GM18858 (cell line): ENCODE data around the gene LAMB3.

Experiments used
- ATAC-seq: cut with Tn5 transposase; IDR thresholded peaks from one replicate; pipeline ENCODE4 v1.9.1; 2021; ENCODE audit not compliant: unreplicated experiment

Gene LAMB3

GRCh38 chr1:209634005-209634737, 18.1 kb downstream of the LAMB3 start:
- ATAC-seq = no peak

- ATAC-seq = no peak
These were observed 18.8 kb downstream of the LAMB3 start for GRCh38 chr1:209633335-209633997.

DNA sequence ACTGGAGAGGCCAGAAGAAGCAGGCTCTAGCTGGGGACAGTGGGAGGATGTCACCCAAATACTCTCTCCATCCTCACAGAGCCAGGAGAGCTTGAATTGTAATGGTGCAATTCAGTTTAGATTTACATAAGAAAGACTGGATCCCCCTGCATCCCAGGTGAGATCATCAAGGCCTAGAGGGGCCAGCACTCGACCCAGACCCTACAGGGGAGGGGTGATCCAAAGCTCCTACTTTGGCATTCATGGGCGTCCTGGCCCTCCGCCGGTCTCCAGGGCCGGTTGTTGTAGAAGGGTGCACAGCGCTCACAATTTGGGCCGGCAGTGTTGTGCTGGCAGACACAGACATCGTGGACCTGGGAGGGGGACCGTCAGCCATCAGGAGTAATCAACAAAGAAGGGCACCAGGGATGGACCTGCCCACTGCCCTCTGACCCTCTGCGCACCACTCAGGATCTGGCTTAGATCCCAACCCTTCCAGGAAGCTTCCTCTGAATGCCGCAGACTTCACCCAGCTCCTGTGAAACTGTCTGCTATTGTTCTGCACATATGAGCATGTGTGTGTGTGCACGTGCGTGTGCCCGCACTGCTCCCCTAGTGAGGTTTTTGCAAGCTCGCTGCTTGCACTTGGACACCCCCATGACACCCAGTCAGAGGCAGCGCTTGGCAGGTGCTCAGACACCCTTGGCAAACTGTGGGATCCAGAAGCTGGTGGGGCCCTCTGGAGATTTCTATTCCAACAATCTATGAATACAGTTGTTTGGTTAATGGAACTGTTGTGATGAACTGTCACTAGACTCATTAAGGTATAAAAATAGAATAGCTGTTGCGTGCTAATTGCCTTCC, 21.6 kb downstream of the LAMB3 start:
- no peak for ATAC-seq

GRCh38 chr1:209629621-209630382, 22.4 kb downstream of the LAMB3 start:
- no peak for ATAC-seq

DNA sequence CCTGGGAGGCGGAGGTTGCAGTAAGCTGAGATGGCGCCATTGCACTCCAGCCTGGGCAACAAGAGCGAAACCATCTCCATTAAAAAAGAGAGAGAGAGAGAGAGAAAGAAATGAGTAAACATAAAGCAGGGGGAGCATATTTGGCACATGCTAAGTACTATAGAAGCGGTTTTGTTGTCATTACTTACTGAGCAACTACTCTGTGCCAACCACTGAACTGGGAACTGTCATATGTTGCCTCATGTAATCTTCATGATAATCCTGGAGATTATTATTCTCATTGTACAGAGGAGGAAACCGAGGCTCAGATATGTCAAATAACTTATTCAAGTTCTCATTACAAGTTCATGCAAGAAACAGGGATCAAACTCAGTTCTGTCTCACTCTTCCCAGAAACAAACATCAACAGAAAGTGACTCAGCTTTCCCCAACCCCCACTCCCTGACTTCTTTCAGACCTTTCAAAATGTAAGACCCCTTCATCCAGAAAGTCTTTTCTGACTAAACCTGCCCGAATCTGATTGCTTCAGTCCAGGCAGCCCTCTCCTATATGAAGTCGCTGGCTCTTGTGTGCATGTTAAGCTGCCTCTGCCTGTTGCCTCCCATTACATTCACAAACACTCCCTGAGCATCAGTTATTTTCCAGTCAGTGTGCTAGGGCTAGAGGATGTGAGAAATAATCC, 23.5 kb downstream of the LAMB3 start:
- ATAC-seq = no peak

GRCh38 chr1:209627732-209628196, 24.5 kb downstream of the LAMB3 start:
- peak; percentile 81 for ATAC-seq

DNA sequence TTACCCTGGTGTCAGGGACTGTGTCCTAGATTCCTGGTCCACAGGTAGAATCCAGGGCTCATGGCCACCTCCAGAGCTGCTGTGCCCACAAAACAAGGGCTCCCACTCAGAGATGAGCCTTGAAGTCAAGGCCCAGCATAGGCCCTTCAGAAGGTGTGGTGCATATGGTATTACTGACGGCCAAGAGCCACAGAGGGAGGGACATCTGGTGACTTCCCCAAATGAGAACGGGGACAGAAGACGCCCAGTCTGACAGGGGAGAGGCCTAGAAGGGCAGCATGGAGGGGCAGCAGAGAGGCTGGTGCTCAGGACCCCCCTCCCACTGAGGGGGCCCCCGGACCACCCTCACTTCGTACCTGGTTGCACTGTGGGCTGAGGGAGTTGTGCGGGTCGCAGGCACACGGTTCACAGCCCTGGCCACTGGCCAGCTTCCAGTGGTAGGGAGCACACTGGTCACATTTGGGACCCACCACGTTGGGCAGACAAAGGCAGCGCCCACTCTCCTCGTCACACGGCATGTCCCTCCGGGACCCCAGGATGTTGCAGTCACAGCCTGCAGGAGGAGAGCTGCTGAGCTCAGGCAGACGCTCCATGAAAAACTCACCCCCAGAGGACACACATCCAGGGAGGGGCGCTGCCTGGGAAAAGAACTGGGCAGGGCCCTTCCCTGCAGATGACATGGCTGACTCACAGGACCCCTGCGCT, 25.0 kb downstream of the LAMB3 start:
- ATAC-seq = no peak

DNA sequence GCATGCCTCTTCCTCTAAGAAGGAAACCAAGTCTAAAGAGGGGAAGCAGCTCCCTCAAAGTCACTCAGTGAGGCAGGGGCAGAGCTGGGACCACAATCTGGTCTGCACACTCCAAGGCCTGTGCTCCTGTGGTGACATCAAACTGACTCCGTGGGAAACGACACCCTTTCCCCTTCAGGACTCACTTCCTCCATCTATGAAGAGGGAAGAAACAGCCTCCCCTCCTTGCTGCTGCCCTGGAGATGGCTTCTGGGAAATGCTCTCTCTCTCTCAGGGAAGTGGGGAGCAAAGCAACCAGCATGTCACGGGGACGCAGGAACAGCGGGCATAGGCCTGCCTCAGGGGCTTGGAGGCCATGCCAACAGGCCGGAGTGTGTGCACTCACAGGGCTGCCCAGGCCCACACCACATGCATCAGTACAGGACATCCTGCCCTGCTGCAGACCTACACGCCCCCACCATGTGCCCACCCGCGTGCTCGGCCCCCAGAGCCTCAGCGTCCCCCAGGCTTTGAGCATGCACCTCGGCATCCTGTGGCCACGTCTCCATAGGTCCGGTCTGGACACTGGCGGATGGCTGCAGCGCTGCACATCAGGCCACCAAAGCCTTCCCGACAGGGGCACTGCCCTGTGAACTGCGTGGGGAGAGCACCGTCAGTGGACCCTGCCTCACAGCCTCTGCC, 25.7 kb downstream of the LAMB3 start:
- no peak for ATAC-seq

- no peak for ATAC-seq
These were observed 26.4 kb downstream of the LAMB3 start for GRCh38 chr1:209625791-209626285.

GRCh38 chr1:209624558-209625549, 27.4 kb downstream of the LAMB3 start:
- ATAC-seq = no peak

DNA sequence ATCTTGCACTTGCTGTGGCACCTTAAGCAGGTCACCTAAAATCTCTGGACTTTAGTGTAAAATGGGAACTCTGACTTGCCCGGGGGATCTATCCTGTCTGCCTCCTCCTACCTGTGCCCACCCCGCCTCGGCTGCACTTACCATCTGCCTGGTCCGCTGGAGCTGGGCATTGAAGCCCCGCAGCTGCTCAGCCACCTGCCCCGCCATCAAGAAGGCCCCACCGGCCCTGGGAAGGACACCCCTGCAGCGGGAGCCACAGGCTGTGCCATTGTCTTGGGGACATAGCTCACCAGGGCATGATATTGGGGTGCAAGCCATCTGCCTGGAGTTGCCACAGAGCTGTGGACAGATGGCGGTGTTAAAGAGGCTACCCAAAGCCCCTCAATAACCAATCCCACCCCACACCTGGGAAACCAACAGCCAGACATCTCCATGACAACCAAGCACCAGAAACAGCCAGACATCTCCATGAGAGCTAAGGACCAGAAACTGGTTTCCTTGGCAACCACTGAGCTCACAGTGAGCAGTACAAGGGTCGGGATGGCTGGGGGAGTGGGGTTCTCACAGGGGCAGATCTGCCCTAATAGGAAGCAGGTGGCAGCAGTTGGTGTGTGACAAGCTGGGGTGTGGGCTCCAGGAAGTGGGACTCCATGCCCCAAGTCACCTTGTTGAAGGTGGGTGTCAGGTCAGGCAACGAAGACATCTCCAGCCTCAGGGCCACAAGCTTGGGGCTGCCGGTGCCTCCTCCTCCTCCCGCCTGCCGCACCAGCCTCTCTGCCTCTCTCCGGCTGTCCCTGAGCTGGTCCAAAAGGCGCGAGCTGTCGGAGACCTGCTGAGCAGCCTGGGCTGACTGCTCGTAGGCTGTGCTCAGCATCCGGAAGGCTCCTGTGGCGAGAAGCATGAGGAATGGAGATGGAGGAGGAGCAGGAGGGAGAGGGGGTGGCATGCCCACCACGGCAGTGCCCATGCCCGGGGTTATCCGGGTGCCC, 29.1 kb downstream of the LAMB3 start:
- no peak for ATAC-seq

GRCh38 chr1:209621741-209622655, 30.2 kb downstream of the LAMB3 start:
- no peak for ATAC-seq

DNA sequence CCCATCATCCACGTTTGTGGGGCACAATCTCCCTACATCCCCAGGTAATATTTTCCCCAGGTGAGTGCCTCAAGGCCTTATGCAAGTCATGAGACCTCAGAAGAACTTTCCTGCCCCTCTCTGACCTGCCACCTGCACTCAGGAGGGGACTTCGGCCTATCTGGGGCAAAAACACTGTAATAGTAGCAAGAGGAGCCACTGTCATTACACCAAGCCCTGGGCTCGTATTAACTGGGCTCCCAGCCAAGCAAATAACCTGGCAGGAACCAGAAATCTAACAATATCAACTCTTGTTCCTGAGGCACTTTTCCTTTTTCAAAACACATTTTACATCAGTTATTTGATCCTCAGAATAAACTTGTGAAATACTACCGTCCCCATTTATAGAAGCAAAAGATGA, 30.9 kb downstream of the LAMB3 start:
- ATAC-seq = no peak

DNA sequence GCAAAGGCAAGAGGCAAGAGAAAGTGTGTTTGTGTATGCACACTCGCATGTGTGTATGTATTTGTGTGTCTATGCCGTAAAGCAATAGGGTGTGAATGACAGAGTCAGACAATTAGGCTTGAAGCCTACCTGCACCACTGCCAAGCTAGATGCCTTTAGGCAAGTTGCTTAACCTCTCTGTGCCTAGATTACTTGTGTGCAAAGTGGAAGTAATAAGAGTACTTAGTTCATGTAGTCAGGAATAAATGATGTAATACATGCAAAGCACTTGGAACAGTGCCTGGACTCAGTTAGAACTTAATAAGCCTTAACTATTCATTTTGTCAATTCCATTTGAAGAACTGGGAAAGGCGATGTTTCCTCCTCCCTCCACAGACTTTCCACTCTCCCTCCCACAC, 31.7 kb downstream of the LAMB3 start:
- no peak for ATAC-seq

GRCh38 chr1:209619696-209620486, 32.3 kb downstream of the LAMB3 start:
- ATAC-seq = no peak
